Measurements from ENCODE around the gene CHST12.
"Not testable (repeated sequence)": the region's sequence is repeated elsewhere in the genome, so short reads cannot be mapped to it uniquely, and the experiment has no call there.

The CHST12 gene

GRCh38 chr7:2403718-2404648 lies 572 bp downstream of the CHST12 start:
- DNase-seq (ENCODE audit: low read depth) = no peak

- DNase-seq (ENCODE audit: low read depth) = no peak
Observed at GRCh38 chr7:2404714-2405119, 1.3 kb downstream of the CHST12 start.

- DNase-seq (ENCODE audit: low read depth) = no peak
Observed at GRCh38 chr7:2405201-2405600, 1.8 kb downstream of the CHST12 start.

GRCh38 chr7:2405601-2406345 lies 2.4 kb downstream of the CHST12 start:
- DNase-seq (ENCODE audit: low read depth) = no peak

GRCh38 chr7:2409745-2410414 lies 6.5 kb downstream of the CHST12 start:
- DNase-seq (ENCODE audit: low read depth) = no peak

GRCh38 chr7:2411049-2411448 lies 7.6 kb downstream of the CHST12 start:
- no peak for DNase-seq (ENCODE audit: low read depth)

GRCh38 chr7:2411815-2412586 lies 8.6 kb downstream of the CHST12 start:
- no peak for DNase-seq (ENCODE audit: low read depth)

GRCh38 chr7:2412587-2413201 lies 9.3 kb downstream of the CHST12 start:
- no peak for DNase-seq (ENCODE audit: low read depth)

GRCh38 chr7:2416063-2416462 lies 12.7 kb downstream of the CHST12 start:
- DNase-seq (ENCODE audit: low read depth) = no peak

- no peak for DNase-seq (ENCODE audit: low read depth)
Observed at GRCh38 chr7:2416650-2417049, 13.2 kb downstream of the CHST12 start.

- DNase-seq (ENCODE audit: low read depth) = not testable (repeated sequence)
Observed at GRCh38 chr7:2417178-2417577, 13.8 kb downstream of the CHST12 start.

- peak; percentile 34 for DNase-seq (ENCODE audit: low read depth)
Observed at GRCh38 chr7:2417981-2418481, 14.6 kb downstream of the CHST12 start.

GRCh38 chr7:2420216-2420933 lies 17.0 kb downstream of the CHST12 start:
- DNase-seq (ENCODE audit: low read depth) = no peak

- DNase-seq (ENCODE audit: low read depth) = no peak
Observed at GRCh38 chr7:2421943-2422310, 18.5 kb downstream of the CHST12 start.

GRCh38 chr7:2425749-2426148 lies 22.3 kb downstream of the CHST12 start:
- no peak for DNase-seq (ENCODE audit: low read depth)

GRCh38 chr7:2431260-2431867 lies 28.0 kb downstream of the CHST12 start:
- DNase-seq (ENCODE audit: low read depth) = no peak

GRCh38 chr7:2432910-2433712 lies 29.7 kb downstream of the CHST12 start:
- no peak for DNase-seq (ENCODE audit: low read depth)

- no peak for DNase-seq (ENCODE audit: low read depth)
Observed at GRCh38 chr7:2433713-2434550, 30.5 kb downstream of the CHST12 start.

All from GM04503 (cell line).